GM19395 (cell line): ENCODE results near the gene CCNC.

Experiments
- ATAC-seq: cut with Tn5 transposase; IDR thresholded peaks from one replicate; pipeline ENCODE4 v1.9.1; 2021; ENCODE audit warnings: mild to moderate bottlenecking, moderate library complexity; ENCODE audit not compliant: unreplicated experiment

Gene CCNC

GRCh38 chr6:99550046-99550748 is 18.3 kb downstream of the CCNC start:
- no peak for ATAC-seq

GRCh38 chr6:99548706-99549105 is 19.8 kb downstream of the CCNC start:
- no peak for ATAC-seq

GRCh38 chr6:99547526-99547925 is 20.9 kb downstream of the CCNC start:
- ATAC-seq, result no peak

GRCh38 chr6:99545442-99545841 is 23.0 kb downstream of the CCNC start:
- ATAC-seq, result no peak

- ATAC-seq, result no peak
Observed at GRCh38 chr6:99543968-99544367, 24.5 kb downstream of the CCNC start.

GRCh38 chr6:99530627-99531026 is 37.8 kb downstream of the CCNC start:
- no peak for ATAC-seq

- no peak for ATAC-seq
Observed at GRCh38 chr6:99522531-99522930, 45.9 kb downstream of the CCNC start.

GRCh38 chr6:99521633-99522151 is 46.8 kb downstream of the CCNC start:
- ATAC-seq, result peak; percentile 42

GRCh38 chr6:99520855-99521632 is 47.4 kb downstream of the CCNC start:
- peak; percentile 95 for ATAC-seq

GRCh38 chr6:99519446-99519845 is 49.0 kb downstream of the CCNC start:
- ATAC-seq, result no peak

- no peak for ATAC-seq
Observed at GRCh38 chr6:99514089-99514488, 54.4 kb downstream of the CCNC start.

- no peak for ATAC-seq
Observed at GRCh38 chr6:99512033-99512432, 56.4 kb downstream of the CCNC start.

- ATAC-seq, result no peak
Observed at GRCh38 chr6:99507648-99508047, 60.8 kb downstream of the CCNC start.

GRCh38 chr6:99501762-99502161 is 66.7 kb downstream of the CCNC start:
- ATAC-seq, result no peak

- no peak for ATAC-seq
Observed at GRCh38 chr6:99498421-99498820, 70.0 kb downstream of the CCNC start.

GRCh38 chr6:99495466-99495865 is 73.0 kb downstream of the CCNC start:
- no peak for ATAC-seq
